Dendritic cell treated with granulocyte-macrophage colony-stimulating factor and Interleukin-4, amounts not matched to agents 40 ng/mL and 50 ng/mL, for 4 days (primary cell): Measurements from ENCODE around the gene ACE.

Source experiments
- H3K27ac Mint-ChIP-seq: one replicate; pipeline ENCODE4 v1.8.0; 2022; ENCODE audit warnings: mild to moderate bottlenecking, mixed read lengths
- H3K27me3 Mint-ChIP-seq: one replicate; pipeline ENCODE4 v1.8.0; 2022; ENCODE audit warnings: mild to moderate bottlenecking, mixed read lengths
- H3K36me3 Mint-ChIP-seq: one replicate; pipeline ENCODE4 v1.8.0; 2022; ENCODE audit warnings: low read depth, mixed read lengths
- H3K4me1 Mint-ChIP-seq: one replicate; pipeline ENCODE4 v1.8.0; 2022; ENCODE audit warnings: low read depth, mixed read lengths
- H3K4me3 Mint-ChIP-seq: one replicate; pipeline ENCODE4 v1.8.0; 2022; ENCODE audit warnings: mild to moderate bottlenecking, moderate library complexity, mixed read lengths
- H3K9me3 Mint-ChIP-seq: one replicate; pipeline ENCODE4 v1.8.0; 2022; ENCODE audit warnings: mixed read lengths
- intact Hi-C: fragments of 100-400 bp; cut with micrococcal nuclease; formaldehyde crosslinking; loops from one replicate; pipeline ENCODE4 v1.15.0; 2022

ACE gene

DNA sequence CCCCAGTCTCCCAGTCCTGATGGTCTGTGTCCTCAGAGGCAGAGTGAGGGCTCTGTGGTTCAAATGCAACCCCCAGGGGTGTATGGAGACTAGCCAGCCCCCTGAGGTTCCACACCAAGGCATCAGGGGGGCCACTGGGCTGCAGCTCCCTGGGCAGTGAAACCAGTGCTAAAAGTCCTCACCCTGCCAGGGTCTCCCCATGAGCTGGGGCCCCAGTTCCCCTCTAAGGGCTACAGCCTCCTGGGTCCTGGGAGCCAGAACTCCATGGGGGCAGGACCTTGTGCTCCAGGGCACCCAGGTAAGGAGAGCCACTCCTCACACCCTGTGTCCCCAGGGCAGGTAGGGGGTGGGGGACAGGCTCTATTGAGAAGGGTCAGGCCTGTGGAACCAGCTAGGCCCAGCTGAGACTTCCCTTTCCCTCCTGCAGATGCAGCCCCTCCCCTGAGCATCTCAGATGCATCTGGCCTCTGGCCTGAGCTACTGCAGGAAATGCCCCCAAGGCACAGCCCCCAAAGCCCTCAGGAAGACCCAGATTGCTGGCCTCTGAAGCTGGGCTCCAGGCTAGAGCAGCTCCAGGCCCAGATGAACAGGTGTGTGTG is 67.1 kb downstream of the ACE start:
- Mint-ChIP-seq H3K9me3 (no peaks in the 10 kb centered on the region), H3K27ac (no peak overlapping the region), H3K36me3 (no peaks in the 10 kb centered on the region), H3K27me3 (peaks cover 13% of the 10 kb centered on the region), H3K4me3 (no peak overlapping the region), H3K4me1 (peaks cover 5% of the 10 kb centered on the region)
- intact Hi-C loops, result no loop called here

- Mint-ChIP-seq H3K4me3 (no peak overlapping the region), H3K27ac (no peak overlapping the region), H3K27me3 (peaks cover 5% of the 10 kb centered on the region), H3K9me3 (no peaks in the 10 kb centered on the region), H3K4me1 (peaks cover 8% of the 10 kb centered on the region), H3K36me3 (no peaks in the 10 kb centered on the region)
- intact Hi-C loops, result no loop called here
Observed at GRCh38 chr17:63544467-63545301, 67.8 kb downstream of the ACE start.

DNA sequence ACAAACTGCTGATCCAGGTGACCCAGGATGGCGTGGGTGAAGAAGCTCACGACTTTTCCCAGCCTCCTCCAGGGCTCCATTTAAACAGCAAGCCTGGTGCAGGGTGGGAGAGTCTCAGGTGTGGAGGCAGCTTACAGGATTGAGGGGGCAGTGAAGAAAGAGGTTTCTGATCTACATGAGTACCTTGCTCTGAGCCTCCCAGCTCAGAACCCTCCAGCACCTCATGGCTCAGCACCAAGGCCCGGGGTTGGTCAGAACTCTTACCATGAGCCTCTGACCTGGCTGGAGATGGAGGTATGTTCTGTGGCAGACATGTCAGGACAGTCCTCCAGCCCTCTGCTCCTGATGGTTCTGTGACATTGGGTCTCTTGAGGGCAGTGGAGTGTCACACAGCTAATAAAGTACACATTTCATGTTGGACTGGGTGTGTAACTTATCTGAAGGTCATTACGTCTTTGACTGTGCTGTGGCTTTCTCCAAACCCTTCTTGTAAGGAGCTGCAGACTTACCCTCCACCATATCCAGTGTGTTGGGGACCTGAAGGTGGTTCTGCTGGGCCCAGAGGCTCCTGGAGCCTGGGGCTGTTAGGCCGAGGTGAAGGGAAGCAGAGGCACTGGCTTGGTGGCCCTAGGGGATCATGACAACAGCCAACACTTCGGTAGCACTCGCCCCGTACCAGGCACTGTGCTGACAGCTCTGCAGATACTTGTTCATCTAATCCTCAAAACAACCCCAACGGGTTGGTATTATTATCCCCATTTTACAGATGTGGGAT is 69.6 kb downstream of the ACE start:
- Mint-ChIP-seq H3K4me1 (peaks cover 15% of the 10 kb centered on the region), H3K36me3 (peaks cover 15% of the 10 kb centered on the region), H3K27ac (no peak overlapping the region), H3K4me3 (no peak overlapping the region), H3K27me3 (no peaks in the 10 kb centered on the region), H3K9me3 (no peaks in the 10 kb centered on the region)
- intact Hi-C loops, result no loop called here

DNA sequence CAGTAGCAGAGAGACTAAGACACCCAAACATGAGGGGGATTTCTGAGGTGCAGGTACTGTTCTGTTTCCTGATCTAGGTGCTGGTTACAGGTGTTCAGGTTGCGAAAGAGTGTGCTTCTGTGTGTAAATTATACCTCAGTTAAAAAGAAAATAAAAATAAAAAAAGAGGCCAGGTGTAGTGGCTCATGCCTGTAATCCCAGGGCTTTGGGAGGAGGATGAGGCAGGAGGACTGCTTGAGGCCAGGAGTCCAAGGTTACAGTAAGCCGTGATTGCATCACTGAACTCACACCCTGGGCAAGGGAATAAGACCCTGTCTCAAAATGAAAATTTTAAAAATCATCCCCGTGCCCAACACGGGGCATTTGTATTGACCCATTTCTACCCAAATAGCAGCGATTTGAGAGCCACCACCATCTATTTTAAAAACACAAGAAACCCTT is 70.2 kb downstream of the ACE start:
- H3K36me3 Mint-ChIP-seq, result peaks cover 21% of the 10 kb centered on the region
- no peaks in the 10 kb centered on the region for H3K27me3 Mint-ChIP-seq
- peaks cover 17% of the 10 kb centered on the region for H3K4me1 Mint-ChIP-seq
- no peak overlapping the region for H3K4me3 Mint-ChIP-seq
- intact Hi-C loops, result no loop called here
- H3K9me3 Mint-ChIP-seq, result no peaks in the 10 kb centered on the region
- no peak overlapping the region for H3K27ac Mint-ChIP-seq
